Gastroesophageal sphincter (tissue), 4 donors: ENCODE results near the gene ISOC2. TPM values are rescaled to one million over a fixed set of nuclear protein-coding genes. Genes with fewer than 3 reads are reported as not detected.
A peak's percentile ranks its signal among the peaks of the same experiment; 100 is the strongest.

Source experiments
- ATAC-seq: fragments of 150-250 bp; one replicate; pipeline ENCODE4 v1.9.1; 2016; ENCODE audit warnings: mild to moderate bottlenecking, moderate library complexity
- H3K27ac ChIP-seq, 4 donors: fragments of 200-600 bp; sonication (generic) in 3 of 4; 1 replicate in 3 of 4; 2 replicates in 1 of 4; pipeline ENCODE4 v1.5.1; 2016 to 2019
- H3K27me3 ChIP-seq: fragments of 200-600 bp; sonication (generic); one replicate; pipeline ENCODE4 v1.5.1; 2019
- H3K36me3 ChIP-seq, 2 donors: fragments of 200-600 bp; sonication (generic); one replicate each; pipeline ENCODE4 v1.5.1; 2019; ENCODE audit warnings: control low read depth in 1 of 2
- H3K4me1 ChIP-seq, 3 donors: fragments of 200-600 bp; sonication (generic); 1 replicate in 2 of 3; 2 replicates in 1 of 3; pipeline ENCODE4 v1.5.1; 2016 to 2019; ENCODE audit warnings: control low read depth in 2 of 3
- H3K4me3 ChIP-seq, 2 donors: fragments of 200-600 bp; sonication (generic); one replicate each; pipeline ENCODE4 v1.5.1; 2019; ENCODE audit warnings: mild to moderate bottlenecking in 1 of 2, moderate library complexity in 1 of 2
- H3K9me3 ChIP-seq, 3 donors: fragments of 200-600 bp; sonication (generic); one replicate each; pipeline ENCODE4 v1.5.1; 2017 to 2019; ENCODE audit warnings: control low read depth in 2 of 3
- CTCF ChIP-seq, 4 experiments: fragments of 200-600 bp in 2 of 4; fragments of 450-650 bp in 2 of 4; sonication (generic) in 1 of 4; IDR thresholded peaks; one replicate each; pipeline ENCODE4 v1.5.1; 2017 to 2019; ENCODE audit warnings: antibody characterized with exemption in 4 of 4, mild to moderate bottlenecking in 2 of 4, moderate library complexity in 2 of 4
- EP300 ChIP-seq: sonication (generic); formaldehyde crosslinking; IDR thresholded peaks from one replicate; pipeline ENCODE4 v1.6.1; 2017; ENCODE audit warnings: antibody characterized with exemption, mild to moderate bottlenecking
- POLR2A ChIP-seq, 2 donors: fragments of 450-650 bp; IDR thresholded peaks; one replicate each; pipeline ENCODE4 v1.6.1; 2017; ENCODE audit warnings: antibody characterized with exemption in 2 of 2, mild to moderate bottlenecking in 2 of 2, moderate library complexity in 1 of 2
- POLR2AphosphoS5 ChIP-seq: sonication (generic); formaldehyde crosslinking; IDR thresholded peaks from one replicate; pipeline ENCODE4 v1.6.1; 2017; ENCODE audit warnings: antibody characterized with exemption
- WGBS, 2 donors: methylation state at CpG; one replicate each; pipeline ENCODE4 v1.1.5; 2018; ENCODE audit warnings: low coverage in 1 of 2; 5-methylcytosine and 5-hydroxymethylcytosine counted together
- total RNA-seq, 4 donors: library from RNA; depleted of rRNA; stranded (reverse); fragments of >200 nt; gene quantifications; one replicate each; pipeline ENCODE4 v1.1.0, GENCODE V29; 2016

Gene ISOC2
- total RNA-seq, 4 donors from 2014 or later = 39.0 to 78.5 (median 63.8) TPM

- no peaks in the 10 kb centered on the region for H3K27me3 ChIP-seq
- H3K36me3 ChIP-seq = no peaks in the 10 kb centered on the region
- no peak for ATAC-seq
- peaks cover 0 to 32% (median 2%) of the 10 kb centered on the region in 3 donors for H3K4me1 ChIP-seq
- WGBS, 2 donors = 67 to 74% methylated on average over 3 to 7 of the region's 11 CpGs
- no peak overlapping the region for H3K27ac ChIP-seq
- H3K4me3 ChIP-seq = no peak overlapping the region
- no peak for TF ChIP-seq POLR2AphosphoS5
- no peak for TF ChIP-seq POLR2A (IDR thresholded peaks at IDR 0.05)
- H3K9me3 ChIP-seq = no peaks in the 10 kb centered on the region
Observed at GRCh38 chr19:55465460-55466240, 4.2 kb upstream of the ISOC2 start.

GRCh38 chr19:55464662-55465054, 3.2 kb upstream of the ISOC2 start, which contains the start of gene C19orf85:
TSS of gene C19orf85 (minus strand) at chr19:55464751. CDS start at chr19:55464554, 197 bp downstream.
- Histone ChIP-seq H3K9me3 (no peaks in the 10 kb centered on the region), H3K4me3 (no peak within 1 kb of the TSS), H3K36me3 (no peaks in the 10 kb centered on the region), H3K27me3 (no peaks in the 10 kb centered on the region), H3K27ac (no peak within 1 kb of the TSS), H3K4me1 (peaks cover 0 to 42% (median 5%) of the 10 kb centered on the region in 3 donors)
- no peak for TF ChIP-seq CTCF (IDR thresholded peaks at IDR 0.05)
- no peak for TF ChIP-seq POLR2AphosphoS5
- TF ChIP-seq POLR2A (IDR thresholded peaks at IDR 0.05) = no peak
- TF ChIP-seq EP300 = no peak
- no peak for ATAC-seq
- 60 to 73% methylated on average over 3 to 10 of the region's 14 CpGs for WGBS, 2 donors

DNA sequence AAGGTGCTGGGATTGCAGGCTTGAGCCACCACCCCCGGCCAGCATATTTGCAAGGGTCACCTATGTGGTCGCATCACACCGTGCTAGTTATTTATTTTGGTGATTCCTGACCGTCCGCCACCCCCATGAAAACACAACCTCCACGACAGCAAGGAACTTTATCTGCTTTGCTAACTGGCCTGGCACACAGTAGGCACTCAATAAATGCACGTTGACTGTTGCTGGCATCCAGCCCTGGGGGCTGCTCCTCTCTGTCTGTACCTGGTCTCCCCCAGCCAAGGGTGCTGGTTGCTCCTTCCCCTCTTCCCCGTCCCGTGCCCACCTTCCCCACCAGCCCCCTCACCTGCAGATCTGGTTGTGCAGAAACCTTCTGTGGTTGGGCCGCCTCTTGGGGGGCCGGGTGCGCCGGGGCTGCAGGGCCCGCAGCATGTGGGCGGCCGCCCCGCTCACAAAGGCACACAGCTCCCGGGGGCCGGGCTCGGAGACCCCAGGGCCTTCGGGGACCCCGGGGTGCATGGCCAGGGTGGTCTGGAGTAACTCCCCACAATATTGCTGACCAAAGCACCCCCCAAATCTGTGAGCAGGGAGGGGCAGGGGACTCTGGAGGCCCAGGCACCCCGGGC, 2.7 kb upstream of the ISOC2 start:
- Histone ChIP-seq H3K36me3 (no peaks in the 10 kb centered on the region), H3K27me3 (no peaks in the 10 kb centered on the region), H3K27ac (no peak overlapping the region), H3K9me3 (no peaks in the 10 kb centered on the region), H3K4me1 (peaks cover 0 to 47% (median 5%) of the 10 kb centered on the region in 3 donors), H3K4me3 (no peak overlapping the region)
- no peak for TF ChIP-seq POLR2AphosphoS5
- WGBS, 2 donors = 48 to 71% methylated on average over 7 of the region's 23 CpGs
- ATAC-seq = no peak

GRCh38 chr19:55463583-55464031, 2.2 kb upstream of the ISOC2 start:
- Histone ChIP-seq H3K36me3 (no peaks in the 10 kb centered on the region), H3K27me3 (no peaks in the 10 kb centered on the region), H3K9me3 (no peaks in the 10 kb centered on the region), H3K4me1 (peaks cover 0 to 53% (median 5%) of the 10 kb centered on the region in 3 donors), H3K27ac (no peak overlapping the region), H3K4me3 (no peak overlapping the region)
- 58 to 100% methylated on average over 1 to 4 of the region's 15 CpGs for WGBS, 2 donors
- no peak for TF ChIP-seq EP300
- ATAC-seq = no peak

GRCh38 chr19:55462722-55463121, 1.3 kb upstream of the ISOC2 start:
- 80 to 100% methylated on average over 5 to 11 of the region's 11 CpGs for WGBS, 2 donors
- ATAC-seq = no peak
- no peaks in the 10 kb centered on the region for H3K27me3 ChIP-seq
- no peak overlapping the region for H3K27ac ChIP-seq
- no peaks in the 10 kb centered on the region for H3K36me3 ChIP-seq
- peaks cover 0 to 53% (median 5%) of the 10 kb centered on the region in 3 donors for H3K4me1 ChIP-seq
- no peak for TF ChIP-seq POLR2A (IDR thresholded peaks at IDR 0.05)
- H3K9me3 ChIP-seq = no peaks in the 10 kb centered on the region
- no peak overlapping the region for H3K4me3 ChIP-seq

DNA sequence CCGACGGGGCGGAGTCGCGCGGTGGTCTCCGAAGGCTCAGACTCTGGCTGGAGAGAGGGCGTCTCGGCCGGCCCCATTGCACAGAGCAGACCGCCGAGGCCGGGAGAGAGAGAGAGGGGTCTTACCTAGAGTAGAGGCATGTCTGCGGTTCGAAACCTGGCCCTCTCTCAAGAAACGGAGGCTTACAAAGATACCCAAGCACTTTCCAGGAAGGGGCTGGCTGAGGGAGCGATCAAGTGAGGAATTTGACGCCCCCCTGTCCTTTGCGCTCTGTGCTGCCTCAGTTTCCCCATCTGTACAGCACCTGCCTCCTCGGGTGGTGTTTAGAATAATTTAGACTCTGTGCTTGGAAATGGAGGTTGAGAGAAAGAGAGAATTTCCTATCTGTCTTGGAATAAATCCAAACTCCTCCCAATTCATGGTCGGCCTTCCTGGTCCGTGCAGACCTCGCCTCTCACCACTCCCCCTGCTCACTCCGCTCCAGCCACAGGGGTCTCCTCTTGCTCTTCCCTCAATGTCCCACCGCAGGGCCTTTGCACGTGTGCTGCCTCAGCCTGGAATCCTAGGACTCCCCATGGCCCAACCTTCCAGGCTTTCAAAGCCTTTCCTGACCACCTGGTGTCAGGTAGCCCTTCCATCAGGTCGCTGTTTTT, 658 bp upstream of the ISOC2 start:
- Histone ChIP-seq H3K36me3 (peaks cover 0 to 1% of the 10 kb centered on the region in 2 donors), H3K4me1 (peaks cover 0 to 46% (median 5%) of the 10 kb centered on the region in 3 donors), H3K27ac (peak overlapping the region; percentile 47 to 93 (median 86)), H3K4me3 (peak overlapping the region; percentile 42 to 73), H3K9me3 (no peaks in the 10 kb centered on the region), H3K27me3 (no peaks in the 10 kb centered on the region)
- ATAC-seq = no peak
- TF ChIP-seq POLR2A (IDR thresholded peaks at IDR 0.05) (peak in 1 of 2 donors; percentile 36), EP300 (no peak)
- WGBS, 2 donors = 12 to 16% methylated on average over 14 to 21 of the region's 27 CpGs

DNA sequence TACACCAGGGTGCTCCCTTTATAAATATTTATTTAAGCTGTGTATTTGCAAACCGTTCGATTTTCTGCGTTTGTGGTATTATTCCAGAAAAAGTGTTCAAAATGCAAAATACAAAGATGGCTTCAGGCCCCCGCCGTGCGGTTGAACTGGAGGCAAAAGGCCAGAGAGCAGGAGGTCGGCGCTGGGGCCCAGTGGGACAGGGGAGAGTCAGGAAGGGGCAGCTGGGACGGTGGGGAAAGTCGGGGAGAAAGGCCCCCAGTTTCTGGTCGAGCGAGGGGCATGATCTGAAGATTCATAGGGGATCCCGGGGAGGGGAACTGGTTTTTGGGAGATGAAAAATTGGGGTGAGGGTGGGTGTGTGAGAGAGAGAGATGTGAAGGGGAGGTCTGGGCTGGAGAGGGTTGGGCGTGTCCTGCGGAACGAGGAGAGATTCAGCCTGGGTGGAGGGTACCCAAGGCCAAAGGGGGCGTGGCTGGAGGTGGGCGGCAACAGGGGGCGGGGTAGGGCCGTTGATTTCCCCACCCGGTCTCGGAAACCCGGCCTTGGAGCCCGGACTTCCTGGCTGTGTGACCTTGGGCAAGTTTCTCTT, 678 bp downstream of the ISOC2 start:
- ATAC-seq = peak; percentile 69
- Histone ChIP-seq H3K27ac (peak overlapping the region; percentile 68 to 96 (median 92)), H3K27me3 (no peaks in the 10 kb centered on the region), H3K9me3 (no peaks in the 10 kb centered on the region), H3K36me3 (peaks cover 0 to 14% of the 10 kb centered on the region in 2 donors), H3K4me3 (peak overlapping the region; percentile 56 to 73), H3K4me1 (peaks cover 0 to 46% (median 5%) of the 10 kb centered on the region in 3 donors)
- TF ChIP-seq CTCF (IDR thresholded peaks at IDR 0.05) (no peak), EP300 (no peak), POLR2A (IDR thresholded peaks at IDR 0.05) (no peak), POLR2AphosphoS5 (no peak)
- WGBS, 2 donors = 3 to 5% methylated on average over 7 to 21 of the region's 24 CpGs
